Right lobe of liver (tissue), 4 donors: ENCODE measurements around the gene PGP.

Experiments
- CTCF ChIP-seq, 4 donors: fragments of 200-600 bp in 3 of 4; fragments of 450-650 bp in 1 of 4; IDR thresholded peaks; one replicate each; pipeline versions ENCODE4 v1.5.1 to v1.8.0; 2016 to 2022; ENCODE audit warnings: antibody characterized with exemption in 4 of 4, mild to moderate bottlenecking in 2 of 4
- POLR2A ChIP-seq: fragments of 450-650 bp; IDR thresholded peaks from one replicate; pipeline ENCODE4 v1.6.1; 2017; ENCODE audit warnings: antibody characterized with exemption, mild to moderate bottlenecking
- donor health status: DM: no; HTN: no; CAD: no.
- donor health status: DM: no; HTN: no; CAD: no.
- donor health status: DM: no; HTN: yes; CAD: no.

DNA sequence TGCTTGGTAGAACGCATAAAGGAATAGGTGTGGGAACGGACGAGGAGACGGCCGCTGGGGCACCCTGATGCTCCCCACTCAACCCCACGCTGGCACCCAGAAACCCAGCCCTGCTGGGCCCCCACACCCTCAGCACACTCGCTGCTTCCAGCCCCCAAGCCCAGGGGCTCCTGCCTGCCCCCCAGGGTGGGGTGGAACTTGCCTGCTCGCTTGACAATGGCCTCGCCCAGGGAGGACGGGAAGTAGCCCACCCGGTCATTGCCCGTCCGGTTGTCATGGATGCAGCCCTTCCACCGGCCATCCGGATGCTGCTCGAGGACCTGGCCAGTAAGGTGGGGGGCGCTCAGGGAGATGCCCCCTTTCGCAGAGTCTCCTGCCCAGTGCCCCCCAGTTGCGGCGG lies 28.1 kb downstream of the PGP start:
- no peak for TF ChIP-seq CTCF (IDR thresholded peaks at IDR 0.05)
- TF ChIP-seq POLR2A, result no peak
